Stimulated activated CD4-positive, alpha-beta T cell treated with anti-CD3 and anti-CD28 coated beads, Interleukin-12 subunit alpha, Interleukin-12 subunit beta, amount 100 ng/mL, for 48 hours (primary cell): ENCODE measurements around the gene TRNP1.

ENCODE experiments used
- DNase-seq, 3 donors: peaks; one replicate each; pipeline ENCODE4 v3.0.0-alpha.2; 2020; ENCODE audit warnings: low read depth in 2 of 3, low spot score in 1 of 3

The TRNP1 gene

DNA sequence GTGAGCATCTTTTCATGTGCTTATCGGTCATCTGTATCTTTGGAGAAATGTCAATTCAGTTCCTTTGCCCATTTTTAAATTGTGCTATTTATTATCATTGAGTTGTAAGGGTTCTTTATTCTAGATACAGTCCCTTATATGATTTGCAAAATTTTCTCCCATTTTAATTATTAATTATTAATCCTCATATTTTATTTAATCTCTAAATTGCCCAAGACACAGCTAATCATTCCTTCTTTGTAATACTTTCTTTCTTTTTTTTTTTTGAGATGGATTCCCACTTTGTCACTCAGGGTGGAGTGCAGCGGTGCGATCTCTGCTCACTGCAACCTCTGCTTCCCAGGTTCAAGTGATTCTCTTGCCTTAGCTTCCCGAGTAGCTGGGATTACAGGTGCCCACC lies 32.2 kb downstream of the TRNP1 start:
- no peak for DNase-seq

DNA sequence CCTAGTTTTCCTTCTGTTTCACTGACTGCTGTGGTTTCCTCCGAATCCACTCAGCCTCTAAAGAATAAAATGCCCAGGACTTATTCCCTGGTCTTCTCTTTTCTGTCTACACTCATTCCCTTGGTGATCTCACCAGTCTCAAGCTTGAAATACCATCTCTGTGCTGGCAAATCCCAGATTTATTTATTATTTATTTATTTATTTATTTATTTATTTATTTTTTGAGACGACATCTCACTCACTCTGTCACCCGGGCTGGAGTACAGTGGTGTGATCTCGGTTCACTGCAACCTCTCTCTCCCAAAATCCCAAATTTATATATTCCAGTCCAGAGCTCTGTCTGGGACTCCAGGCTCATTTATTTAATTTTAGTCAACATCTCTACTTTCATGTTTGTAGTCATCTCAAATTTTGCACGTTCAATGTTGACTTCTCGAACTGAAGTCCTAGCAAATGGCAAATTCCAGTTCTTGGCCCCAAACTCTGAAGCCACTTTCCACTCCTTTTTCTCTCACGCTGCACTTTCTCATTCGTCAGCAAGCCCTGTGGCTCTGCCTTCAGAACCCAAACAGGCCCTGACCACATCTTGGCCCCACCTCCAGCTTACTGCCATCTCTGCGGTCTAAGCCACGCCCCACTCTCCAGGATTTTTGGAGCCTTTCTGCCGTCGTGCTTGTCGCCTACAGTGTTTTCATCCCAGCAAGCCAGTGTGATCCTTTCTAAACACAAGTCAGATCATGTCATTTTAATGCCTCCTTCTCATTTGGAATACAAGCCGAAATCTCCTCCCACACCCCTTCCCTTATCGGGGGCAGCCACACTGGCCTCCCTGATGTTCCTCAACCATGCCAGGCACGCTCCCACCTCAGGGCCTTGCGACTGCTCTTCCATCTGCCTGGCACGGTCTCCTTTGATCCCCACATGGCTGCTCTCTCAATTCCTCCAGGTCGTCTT lies 33.4 kb downstream of the TRNP1 start:
- no peak for DNase-seq

DNA sequence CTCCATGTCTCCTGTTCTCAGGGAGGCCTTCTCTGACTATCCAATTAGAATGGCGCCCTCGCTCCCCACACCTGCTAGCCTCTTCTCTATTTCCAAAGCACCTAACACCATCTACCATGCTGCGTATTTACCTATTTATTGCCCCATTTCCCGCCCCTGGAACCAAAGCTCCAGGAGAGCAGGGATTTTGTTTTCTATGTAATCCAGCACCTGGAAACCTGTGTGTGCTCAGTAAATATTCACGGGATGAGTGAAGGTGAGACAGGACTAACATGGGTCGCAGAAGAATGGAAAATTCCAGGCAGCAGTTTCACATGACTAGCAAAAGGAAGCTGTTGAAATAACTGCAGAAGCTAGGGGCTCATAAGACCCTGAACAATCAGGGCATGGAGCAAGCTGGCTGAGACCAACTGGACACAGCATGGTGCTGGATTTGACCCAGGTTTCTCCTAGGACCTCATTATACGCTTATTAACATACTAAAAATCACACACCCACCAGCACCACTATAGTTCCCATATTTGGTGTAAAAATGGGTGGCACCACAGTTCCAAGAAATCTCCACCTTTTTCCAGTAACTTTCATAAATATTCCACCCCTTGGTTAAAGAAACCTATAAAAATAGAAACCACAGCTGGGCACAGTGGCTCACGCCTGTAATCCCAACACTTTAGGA lies 34.2 kb downstream of the TRNP1 start:
- no peak for DNase-seq

DNA sequence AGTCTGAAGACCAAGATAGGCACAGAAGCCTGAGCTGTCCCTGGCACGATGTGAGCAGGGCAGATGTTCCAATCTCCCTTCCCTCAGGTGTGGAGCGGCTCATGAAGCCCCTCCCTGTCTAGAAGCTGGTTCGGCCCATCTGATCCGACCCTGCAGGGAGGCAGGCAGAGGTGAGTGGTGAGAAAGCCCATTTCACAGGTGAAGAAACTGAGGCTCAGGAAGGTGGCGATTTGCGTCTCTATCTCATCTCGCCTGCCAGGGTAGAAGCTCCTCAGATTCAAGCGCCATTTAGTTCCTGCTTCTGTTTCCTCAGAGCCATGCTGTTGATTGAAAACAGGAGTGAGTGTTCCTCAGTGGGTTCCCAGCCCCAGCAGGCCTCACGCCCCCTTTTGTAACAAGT lies 36.0 kb downstream of the TRNP1 start:
- DNase-seq = no peak

DNA sequence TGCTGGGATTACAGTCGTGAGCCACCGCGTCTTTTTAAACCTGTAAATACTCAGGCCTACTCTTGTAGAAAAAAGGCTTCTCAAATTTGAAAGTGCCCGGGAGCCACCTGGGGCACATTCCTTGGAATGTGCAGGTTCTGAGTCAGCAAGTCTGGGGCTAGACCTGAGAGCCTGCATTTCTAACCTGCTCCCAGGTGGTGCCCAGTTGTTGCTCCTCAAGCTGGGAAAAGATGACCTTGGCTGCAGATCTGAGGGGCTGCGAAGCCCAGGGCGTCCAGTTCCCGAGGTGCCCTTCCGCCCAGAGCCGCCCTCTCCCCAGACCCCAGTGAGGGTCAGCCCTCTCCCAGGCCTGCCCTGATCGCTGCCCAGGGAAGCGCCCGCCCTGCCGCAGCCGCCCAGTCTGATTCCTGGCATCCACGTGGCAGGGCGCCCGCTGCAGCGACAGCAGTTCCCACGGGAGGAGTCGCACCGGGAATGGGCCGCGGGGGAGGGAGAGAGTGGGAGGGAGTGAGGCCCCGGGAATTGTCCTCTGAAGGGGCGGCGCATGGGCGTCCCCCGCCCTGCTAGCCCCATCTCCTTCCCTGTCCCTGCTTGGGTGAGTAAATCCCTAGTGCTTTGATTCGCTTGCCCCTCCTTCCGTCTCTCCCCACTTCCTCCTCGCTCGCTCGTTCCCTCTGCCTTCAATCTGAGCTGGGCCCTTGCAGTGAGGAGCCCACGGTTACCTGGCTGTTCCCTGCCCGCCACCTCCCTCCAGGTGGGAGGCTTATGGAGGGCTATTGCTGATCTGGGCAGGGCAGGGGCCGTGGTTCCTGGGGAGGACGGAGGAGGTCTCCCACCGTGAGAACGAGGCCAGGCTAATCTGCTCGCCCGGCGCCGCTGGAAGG lies 38.0 kb downstream of the TRNP1 start:
- DNase-seq = no peak

DNA sequence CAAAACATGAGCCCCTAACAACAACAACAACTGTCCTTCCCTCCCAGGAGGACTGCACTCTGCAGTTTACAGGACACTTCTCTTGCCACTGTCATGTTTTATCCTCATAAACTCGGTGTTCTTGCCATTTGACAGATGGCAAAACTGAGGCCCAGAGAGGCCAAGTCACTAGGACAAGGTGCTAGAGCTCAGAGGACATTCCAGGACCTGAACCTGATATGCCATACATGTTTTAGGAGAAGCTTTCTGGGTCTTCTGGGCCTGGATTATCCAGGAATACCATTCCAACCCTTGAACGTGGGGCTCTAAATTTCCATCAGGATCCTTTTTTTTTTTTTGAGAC lies 38.6 kb downstream of the TRNP1 start:
- no peak for DNase-seq

DNA sequence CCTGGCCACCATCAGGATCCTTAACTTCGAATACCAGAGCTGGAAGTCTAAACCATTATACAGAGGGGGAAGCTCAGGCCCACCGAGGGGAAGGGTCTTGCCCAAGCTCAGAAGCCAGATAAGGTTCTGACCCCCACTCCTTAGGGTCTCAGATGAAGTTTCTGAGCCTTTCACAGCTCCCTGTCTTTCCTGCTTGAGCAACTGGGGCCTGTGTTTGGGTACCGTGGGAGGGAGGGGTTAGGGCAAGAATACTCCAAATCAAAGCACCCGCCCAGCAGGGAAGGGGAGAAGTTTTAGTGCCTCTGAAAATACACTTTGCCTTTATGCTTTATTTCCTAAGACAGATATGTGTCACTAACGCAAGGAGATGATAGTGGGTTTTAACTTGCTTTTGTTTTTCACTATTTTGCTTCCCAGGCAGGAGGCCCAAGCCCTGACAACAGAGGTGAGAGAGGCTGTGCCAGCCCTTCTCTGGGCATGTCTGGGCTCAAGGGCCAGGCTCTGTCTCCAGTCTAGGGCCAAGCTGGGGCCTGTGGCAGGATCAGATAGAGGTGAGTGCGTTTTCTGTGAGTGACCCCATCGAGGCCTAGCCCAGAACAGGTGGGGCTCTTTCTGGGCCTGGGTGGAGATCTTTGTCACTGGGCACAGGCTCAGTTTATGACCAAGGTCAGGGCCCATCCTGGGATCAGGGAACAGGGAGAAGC lies 39.7 kb downstream of the TRNP1 start:
- no peak for DNase-seq

DNA sequence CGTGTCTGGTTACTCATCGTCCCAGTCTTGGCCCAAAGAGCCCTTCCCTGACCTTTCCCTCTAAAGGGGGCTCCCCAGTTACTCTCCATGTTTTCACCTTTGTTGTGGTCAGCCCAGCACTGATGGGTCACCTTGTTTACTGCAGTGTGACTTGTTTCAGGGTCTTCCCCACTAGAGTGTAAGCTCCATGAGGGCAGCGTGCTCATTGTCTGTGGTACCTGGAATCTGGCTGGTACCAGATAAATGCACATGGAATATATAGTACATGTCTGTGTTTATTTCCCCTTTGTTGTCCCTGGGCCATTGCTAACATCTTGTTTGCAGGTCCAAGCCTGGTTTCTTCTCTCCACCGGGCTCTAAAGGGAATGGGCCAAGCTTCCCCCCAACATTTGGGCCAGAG lies 41.9 kb downstream of the TRNP1 start:
- DNase-seq = no peak

DNA sequence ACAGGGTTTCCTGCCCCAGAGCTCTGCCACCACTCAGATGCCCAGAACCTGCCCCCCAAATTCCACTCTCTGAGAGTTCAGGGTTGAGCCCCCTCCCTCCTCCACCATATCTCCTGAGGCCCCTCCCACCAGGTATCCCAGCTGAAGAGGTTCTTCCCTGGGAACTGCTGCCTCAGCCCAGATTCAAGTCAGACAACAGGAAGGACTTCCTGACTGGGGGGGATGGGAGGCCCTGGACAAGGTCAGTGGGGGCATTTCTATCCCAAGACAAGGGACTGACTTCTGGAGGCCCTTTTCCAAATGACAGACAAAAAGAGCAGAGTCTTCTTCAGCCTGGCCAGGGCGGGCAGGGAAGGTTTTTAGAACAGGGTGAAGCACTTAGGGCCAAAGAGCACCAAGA lies 43.2 kb downstream of the TRNP1 start:
- no peak for DNase-seq

DNA sequence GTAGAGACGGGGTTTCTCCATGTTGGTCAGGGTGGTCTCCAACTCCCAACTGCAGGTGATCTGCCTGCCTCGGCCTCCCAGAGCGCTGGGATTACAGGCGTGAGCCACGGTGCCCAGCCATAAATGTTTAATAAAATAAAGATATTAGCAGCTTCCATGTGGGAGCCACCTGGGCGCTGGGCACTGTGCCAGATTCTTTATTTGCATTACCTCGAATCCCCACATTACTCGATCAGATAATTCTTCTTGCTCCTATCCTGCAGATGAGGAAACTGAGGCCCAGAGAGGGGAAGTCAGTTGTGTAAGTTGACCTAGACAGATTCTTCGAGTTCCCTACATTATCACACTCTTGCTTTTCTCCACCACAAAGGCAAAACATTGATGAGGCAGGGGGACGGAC lies 44.0 kb downstream of the TRNP1 start:
- no peak for DNase-seq

DNA sequence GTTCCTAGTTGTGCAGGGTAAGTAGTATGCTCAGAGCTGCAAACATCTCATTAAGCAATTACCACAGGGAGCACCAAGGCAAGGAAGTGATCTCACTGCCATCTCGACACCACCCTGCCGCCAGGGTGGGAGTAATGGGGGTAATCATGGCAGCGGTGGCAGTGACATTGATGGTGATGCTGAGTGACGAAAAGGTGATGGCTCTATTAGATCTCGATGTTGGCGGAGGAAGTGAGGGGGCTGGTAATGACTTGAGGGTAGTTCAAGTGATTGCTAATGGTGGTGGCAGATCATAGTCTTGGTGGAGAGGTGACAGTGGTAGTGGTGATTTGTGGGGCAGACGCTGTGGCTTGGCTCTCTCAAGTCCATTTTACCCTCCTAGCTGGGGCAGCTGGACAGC lies 44.5 kb downstream of the TRNP1 start:
- DNase-seq = no peak

DNA sequence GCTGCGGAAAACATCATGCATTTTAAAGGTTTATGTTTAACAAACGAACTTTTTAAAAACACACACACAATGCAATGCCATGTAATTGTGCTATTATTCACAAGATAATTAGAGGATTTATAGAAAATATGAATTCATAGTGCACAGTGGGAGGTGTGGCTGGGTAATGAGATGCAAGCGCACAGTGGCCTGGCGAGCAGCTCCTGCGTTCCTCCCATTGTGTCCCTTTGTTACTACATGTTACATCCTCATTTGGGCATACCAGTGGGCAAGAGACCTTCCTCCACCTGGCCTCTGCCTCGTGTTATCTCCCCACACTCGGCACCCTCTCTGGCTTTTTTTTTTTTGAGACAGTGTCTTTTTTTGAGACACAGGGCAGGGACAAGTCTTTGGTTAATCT lies 49.2 kb downstream of the TRNP1 start:
- no peak for DNase-seq

DNA sequence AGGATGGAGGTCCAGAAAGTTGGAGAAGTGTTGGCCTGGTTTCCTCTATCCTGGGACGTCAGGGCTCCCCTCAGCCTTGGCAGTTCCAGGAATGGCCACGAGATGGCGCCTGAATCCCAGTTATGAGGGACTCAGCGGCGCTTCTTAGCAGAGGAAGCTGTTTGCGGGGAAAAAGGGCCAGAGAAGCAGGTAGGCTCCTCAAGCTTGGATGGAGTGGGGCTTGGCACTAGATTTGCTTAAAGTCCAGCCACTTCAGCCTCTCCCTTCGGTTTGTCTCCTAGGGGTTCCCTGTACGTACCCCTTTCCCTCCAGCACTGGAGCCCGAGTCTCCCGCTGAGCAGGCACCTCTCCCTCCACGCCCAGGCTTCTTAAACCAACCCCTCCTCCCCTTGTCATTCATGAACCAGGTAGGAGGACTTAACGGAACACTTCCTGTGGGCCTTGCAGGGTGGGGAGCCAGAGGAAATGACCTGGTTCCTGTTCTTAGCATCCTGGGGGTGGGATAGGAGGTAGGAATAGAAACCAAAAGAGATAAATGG lies 51.2 kb downstream of the TRNP1 start:
- DNase-seq = peak; percentile 81 to 99 (median 81)

DNA sequence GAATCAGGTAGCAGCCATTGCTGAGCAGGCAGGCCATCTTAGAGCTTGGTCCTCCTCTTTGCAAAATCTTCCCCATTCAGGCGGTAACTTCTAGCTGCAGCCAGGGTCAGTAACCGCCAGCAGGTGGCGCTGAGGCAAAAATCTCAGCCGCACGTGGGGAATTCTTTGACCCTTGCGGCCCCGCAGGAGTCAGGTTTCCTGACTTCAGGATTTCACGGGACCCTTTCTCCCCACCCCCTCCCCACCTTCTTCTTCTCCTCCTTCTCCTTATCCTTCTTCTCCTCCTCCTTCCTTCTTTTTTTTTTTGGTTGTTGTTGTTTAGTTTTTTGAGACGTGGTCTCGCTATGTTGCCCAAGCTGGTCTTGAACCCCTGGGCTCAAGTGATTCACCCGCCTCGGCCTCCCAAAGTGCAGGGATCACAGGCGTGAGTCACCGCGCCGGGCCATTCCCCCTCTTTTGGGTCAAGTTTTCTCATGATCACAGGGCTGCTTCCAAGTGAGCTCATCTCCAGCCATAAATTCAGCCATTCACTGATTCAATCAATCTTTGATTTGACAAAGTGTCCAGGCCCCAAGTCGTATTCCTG lies 52.6 kb downstream of the TRNP1 start:
- peak; percentile 39 to 68 (median 51) for DNase-seq

DNA sequence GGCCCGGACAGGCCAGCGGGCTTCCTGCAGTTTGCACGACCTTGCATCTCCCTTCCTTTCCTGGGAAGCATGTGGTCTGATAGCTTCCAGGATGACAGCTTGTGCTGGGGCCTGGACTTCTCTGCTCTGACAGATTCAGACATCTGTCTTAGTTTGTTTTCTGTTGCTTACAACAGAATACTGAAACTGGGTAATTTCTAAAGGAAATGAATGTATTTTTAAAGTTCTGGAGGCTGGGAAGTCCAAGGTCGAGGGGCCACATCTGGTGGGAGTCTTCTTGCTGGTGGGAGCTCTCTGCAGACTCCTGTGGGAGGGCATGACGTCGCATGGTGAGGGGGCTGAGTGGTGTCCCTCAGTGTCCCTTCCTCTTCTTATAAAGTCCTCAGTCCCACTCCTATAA lies 54.4 kb downstream of the TRNP1 start:
- no peak for DNase-seq

DNA sequence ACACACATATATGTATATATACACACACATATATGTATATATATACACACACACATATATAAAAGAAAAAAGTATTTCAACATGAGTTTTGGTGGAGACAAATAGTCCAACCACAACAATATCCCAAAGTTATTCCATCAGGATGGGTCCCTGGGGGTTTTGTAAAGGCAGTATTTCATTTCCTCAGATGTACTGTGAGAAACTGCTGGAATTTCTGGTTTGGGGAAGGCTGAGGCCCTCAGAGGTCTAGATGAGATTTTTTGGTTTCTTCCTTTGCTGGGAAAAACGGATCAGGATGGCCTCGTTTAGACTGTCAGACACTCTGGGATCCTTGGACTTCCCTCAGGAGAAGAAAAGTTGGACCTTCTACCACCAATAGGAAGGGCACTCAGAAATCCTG lies 55.6 kb downstream of the TRNP1 start:
- no peak for DNase-seq

DNA sequence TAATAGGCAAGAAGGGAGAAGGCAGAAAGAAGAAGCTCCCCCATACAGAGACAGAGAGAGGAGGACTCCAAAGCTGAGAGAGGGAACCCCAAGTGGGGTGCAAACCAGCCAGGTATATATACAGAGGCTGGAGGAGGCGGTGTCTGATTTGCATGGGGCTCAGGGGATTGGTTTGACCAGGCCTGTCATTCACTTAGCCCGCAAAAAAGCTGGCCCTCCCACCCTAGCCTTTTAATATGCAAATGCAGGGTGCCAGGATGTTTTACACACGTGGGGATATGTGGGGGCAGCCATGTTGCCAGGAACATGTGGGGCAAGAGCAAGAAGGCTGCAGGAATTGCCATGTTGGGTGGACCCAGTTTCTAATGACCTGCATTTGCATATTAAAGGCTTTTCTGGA lies 56.1 kb downstream of the TRNP1 start:
- no peak for DNase-seq
